Coronary artery (tissue), 2 donors: ENCODE data around the gene MORF4L2.

ENCODE experiments used
- DNase-seq: peaks from one replicate; pipeline ENCODE4 v3.0.0-alpha.2; 2017; ENCODE audit warnings: low spot score
- H3K27ac ChIP-seq, 2 donors: fragments of 200-600 bp; sonication (generic); one replicate each; pipeline ENCODE4 v1.5.1; 2016 to 2019
- H3K4me3 ChIP-seq: fragments of 200-600 bp; sonication (generic); 2 replicates; pipeline ENCODE4 v1.5.1; 2016; ENCODE audit warnings: mild to moderate bottlenecking, moderate library complexity
- TF ChIP-seq, protein P1 (sequence below): fragments of 200-600 bp; sonication (generic); IDR thresholded peaks from one replicate; pipeline ENCODE4 v1.5.1; 2019; ENCODE audit warnings: antibody characterized with exemption

MORF4L2 gene

DNA sequence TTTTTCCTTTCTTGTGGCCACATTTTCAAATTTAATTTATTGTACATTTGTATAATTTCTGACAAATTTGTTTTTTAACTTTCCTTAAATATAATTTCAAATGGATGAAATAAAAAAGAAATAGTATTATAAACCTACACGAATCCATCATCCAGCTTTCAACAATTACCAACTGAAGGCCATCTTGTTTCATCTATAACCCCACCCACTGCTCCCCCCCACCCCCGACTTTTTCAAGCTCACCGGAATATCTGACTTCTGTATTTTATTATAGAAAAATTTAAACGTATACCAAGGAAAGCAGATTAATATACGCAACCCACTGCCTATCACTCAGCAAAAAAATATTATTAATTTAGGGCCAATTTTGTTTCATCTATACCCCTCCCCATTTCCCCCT is 1.1 kb downstream of the MORF4L2 start:
- DNase-seq = no peak
- peak overlapping the region; percentile 69 for H3K4me3 ChIP-seq
- TF ChIP-seq, protein P1, sequence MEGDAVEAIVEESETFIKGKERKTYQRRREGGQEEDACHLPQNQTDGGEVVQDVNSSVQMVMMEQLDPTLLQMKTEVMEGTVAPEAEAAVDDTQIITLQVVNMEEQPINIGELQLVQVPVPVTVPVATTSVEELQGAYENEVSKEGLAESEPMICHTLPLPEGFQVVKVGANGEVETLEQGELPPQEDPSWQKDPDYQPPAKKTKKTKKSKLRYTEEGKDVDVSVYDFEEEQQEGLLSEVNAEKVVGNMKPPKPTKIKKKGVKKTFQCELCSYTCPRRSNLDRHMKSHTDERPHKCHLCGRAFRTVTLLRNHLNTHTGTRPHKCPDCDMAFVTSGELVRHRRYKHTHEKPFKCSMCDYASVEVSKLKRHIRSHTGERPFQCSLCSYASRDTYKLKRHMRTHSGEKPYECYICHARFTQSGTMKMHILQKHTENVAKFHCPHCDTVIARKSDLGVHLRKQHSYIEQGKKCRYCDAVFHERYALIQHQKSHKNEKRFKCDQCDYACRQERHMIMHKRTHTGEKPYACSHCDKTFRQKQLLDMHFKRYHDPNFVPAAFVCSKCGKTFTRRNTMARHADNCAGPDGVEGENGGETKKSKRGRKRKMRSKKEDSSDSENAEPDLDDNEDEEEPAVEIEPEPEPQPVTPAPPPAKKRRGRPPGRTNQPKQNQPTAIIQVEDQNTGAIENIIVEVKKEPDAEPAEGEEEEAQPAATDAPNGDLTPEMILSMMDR = no peak
- H3K27ac ChIP-seq = peak overlapping the region; percentile 80 to 86

- no peak overlapping the region for H3K4me3 ChIP-seq
- DNase-seq = no peak
- no peak overlapping the region for H3K27ac ChIP-seq
- TF ChIP-seq, protein P1 = no peak
Observed at GRCh38 chrX:103681443-103681842, 5.1 kb downstream of the MORF4L2 start.

DNA sequence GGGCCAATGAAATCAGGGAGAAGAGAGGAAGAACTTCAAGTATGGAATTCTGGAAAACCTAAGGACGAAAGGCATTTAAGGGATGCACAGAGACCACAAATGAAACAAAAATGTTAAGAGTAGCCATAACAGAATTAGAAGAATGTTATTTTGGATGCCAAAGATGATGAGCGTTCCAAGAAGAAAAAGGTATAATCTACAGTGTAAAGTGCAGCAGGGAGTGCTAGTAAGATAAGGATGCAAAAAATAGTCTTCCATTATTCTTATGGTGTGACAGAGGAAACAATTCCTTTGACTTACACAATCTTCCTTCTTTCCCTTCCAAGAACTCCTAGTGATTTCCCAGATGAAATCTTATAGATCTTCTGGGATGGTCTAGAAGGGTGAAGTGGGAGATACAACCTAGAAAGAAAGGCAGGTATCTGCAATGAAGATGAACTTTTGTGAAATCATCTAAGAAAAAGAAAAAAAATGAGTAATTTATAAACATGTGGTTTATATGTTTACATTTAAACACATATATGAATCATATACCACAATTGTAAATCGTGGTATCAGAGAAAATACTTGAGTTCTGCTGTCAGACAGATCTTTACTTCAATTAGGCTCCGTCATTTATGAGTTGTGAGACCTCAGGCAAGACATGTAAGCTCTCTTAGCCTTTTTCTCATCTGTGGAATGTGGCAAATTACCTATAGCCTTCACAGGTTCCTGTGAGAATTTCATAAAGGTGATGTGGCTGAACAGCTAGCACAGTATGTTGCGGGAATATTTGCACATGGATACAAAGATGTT is 8.1 kb downstream of the MORF4L2 start:
- Histone ChIP-seq H3K27ac (no peak overlapping the region), H3K4me3 (no peak overlapping the region)
- DNase-seq = no peak
- TF ChIP-seq, protein P1 = no peak

- no peak for DNase-seq
- TF ChIP-seq, protein P1 = no peak
- Histone ChIP-seq H3K4me3 (no peak overlapping the region), H3K27ac (no peak overlapping the region)
Observed at GRCh38 chrX:103674531-103675454, 11.7 kb downstream of the MORF4L2 start.

GRCh38 chrX:103669745-103670144 is 16.8 kb downstream of the MORF4L2 start:
- DNase-seq = no peak
- TF ChIP-seq, protein P1 = no peak

GRCh38 chrX:103666202-103667107 is 20.0 kb downstream of the MORF4L2 start:
- Histone ChIP-seq H3K27ac (no peak overlapping the region), H3K4me3 (no peak overlapping the region)
- TF ChIP-seq, protein P1 = no peak
- no peak for DNase-seq

More at GRCh38 chrX:103669745-103670144, 16.8 kb downstream of the MORF4L2 start:
- no peak overlapping the region for H3K27ac ChIP-seq
- no peak overlapping the region for H3K4me3 ChIP-seq
